ENCODE data around the gene BRINP1. TPM values are rescaled to one million over a fixed set of nuclear protein-coding genes. Genes with fewer than 3 reads are reported as not detected.

BRINP1 gene, protein sequence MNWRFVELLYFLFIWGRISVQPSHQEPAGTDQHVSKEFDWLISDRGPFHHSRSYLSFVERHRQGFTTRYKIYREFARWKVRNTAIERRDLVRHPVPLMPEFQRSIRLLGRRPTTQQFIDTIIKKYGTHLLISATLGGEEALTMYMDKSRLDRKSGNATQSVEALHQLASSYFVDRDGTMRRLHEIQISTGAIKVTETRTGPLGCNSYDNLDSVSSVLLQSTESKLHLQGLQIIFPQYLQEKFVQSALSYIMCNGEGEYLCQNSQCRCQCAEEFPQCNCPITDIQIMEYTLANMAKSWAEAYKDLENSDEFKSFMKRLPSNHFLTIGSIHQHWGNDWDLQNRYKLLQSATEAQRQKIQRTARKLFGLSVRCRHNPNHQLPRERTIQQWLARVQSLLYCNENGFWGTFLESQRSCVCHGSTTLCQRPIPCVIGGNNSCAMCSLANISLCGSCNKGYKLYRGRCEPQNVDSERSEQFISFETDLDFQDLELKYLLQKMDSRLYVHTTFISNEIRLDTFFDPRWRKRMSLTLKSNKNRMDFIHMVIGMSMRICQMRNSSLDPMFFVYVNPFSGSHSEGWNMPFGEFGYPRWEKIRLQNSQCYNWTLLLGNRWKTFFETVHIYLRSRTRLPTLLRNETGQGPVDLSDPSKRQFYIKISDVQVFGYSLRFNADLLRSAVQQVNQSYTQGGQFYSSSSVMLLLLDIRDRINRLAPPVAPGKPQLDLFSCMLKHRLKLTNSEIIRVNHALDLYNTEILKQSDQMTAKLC
- total RNA-seq: not detected

DNA sequence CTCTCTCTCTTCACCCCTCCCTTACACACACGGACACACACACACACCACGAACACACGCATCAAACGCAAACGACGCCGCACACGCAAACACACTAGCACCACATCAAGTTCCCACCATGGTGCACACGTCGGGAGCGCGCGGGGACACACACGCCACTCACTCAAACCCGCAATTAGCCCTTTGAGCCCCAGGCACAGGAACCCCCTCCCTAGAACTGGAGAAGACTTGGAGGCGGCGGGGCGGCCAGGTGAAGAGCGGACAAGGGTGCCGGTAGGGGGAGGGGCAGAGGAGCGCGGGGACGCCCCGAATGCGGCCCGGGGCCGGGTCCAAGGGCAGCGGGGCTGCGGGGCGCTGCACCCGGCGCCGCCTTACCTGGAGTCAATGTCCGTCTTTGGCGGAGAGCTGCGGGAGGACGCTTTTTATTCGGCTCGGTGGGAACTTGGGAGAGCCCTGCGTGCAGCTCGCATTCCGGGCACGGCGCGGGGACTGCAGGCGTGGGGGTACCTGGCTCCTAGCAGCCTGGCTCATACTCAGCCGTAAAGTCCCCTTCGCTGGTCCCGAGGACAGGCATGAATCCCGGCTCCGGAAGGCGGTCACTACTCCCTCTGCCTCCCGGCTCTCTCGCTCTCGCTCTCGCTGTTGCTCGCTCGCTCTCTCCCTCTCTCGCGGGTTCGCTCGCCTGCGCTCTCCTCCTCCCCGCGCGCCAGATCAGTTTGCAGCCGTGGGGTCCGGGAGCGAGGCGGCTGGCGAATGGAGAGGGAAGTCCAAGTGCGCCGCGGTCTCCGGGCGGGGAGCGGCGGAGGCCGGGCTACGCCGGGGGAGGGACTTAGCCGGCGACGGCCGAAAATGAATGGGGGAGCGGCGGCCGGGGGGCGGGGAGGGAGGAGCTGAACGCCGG lies at the start of gene BRINP1:
TSS of gene BRINP1 (minus strand) at position 755 of the 901 bp plus-strand sequence. CDS start 56,080 bp downstream, outside the sequence.
- DNase-seq (ENCODE audit: low spot score in 2 of 2): no peak

DNA sequence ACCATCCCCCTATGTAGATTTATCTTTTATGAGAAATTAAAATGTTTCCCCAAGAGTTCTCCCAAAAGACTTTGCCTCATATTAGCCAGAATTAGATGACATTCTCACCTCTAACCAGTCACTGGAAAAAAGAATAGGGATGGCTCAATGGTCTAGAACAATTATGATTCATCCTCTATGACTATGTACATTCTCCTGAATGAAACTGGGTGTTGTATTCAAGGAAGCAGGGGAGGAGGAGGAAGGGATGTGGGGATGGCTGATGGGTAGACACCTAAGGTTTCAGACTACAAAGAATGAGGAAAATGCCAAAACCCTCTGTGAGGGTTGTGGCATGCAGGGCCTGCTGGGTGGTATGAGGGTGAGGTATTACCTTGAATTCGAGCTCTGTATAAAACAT lies 49.5 kb upstream of the BRINP1 start:
- no peak for TF ChIP-seq EP300 (IDR thresholded peaks at IDR 0.05)
- 85% methylated on average over 1 of the region's 1 CpG for WGBS
- no peaks in the 10 kb centered on the region for H3K36me3 ChIP-seq
- no peak for DNase-seq (ENCODE audit: low spot score in 2 of 2)
- no peak overlapping the region for H3K27ac ChIP-seq
- H3K27me3 ChIP-seq: no peaks in the 10 kb centered on the region
- H3K4me1 ChIP-seq: no peaks in the 10 kb centered on the region
- H3K9me3 ChIP-seq: no peaks in the 10 kb centered on the region
- no peak overlapping the region for H3K4me3 ChIP-seq

More for the DNA sequence above, at the start of gene BRINP1:
- peak within 1 kb of the TSS; percentile 46 for H3K4me3 ChIP-seq
- 5% methylated on average over 64 of the region's 91 CpGs for WGBS
- H3K36me3 ChIP-seq: no peaks in the 10 kb centered on the region
- H3K4me1 ChIP-seq: peaks cover 13% of the 10 kb centered on the region
- peaks cover 47% of the 10 kb centered on the region for H3K27me3 ChIP-seq
- H3K9me3 ChIP-seq: no peaks in the 10 kb centered on the region
- H3K27ac ChIP-seq: no peak within 1 kb of the TSS
- TF ChIP-seq POLR2AphosphoS5 (IDR thresholded peaks at IDR 0.05) (no peak), POLR2A (IDR thresholded peaks at IDR 0.05) (no peak), EP300 (IDR thresholded peaks at IDR 0.05) (no peak)
- TF ChIP-seq, protein P1, sequence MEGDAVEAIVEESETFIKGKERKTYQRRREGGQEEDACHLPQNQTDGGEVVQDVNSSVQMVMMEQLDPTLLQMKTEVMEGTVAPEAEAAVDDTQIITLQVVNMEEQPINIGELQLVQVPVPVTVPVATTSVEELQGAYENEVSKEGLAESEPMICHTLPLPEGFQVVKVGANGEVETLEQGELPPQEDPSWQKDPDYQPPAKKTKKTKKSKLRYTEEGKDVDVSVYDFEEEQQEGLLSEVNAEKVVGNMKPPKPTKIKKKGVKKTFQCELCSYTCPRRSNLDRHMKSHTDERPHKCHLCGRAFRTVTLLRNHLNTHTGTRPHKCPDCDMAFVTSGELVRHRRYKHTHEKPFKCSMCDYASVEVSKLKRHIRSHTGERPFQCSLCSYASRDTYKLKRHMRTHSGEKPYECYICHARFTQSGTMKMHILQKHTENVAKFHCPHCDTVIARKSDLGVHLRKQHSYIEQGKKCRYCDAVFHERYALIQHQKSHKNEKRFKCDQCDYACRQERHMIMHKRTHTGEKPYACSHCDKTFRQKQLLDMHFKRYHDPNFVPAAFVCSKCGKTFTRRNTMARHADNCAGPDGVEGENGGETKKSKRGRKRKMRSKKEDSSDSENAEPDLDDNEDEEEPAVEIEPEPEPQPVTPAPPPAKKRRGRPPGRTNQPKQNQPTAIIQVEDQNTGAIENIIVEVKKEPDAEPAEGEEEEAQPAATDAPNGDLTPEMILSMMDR (IDR thresholded peaks at IDR 0.05): no peak

DNA sequence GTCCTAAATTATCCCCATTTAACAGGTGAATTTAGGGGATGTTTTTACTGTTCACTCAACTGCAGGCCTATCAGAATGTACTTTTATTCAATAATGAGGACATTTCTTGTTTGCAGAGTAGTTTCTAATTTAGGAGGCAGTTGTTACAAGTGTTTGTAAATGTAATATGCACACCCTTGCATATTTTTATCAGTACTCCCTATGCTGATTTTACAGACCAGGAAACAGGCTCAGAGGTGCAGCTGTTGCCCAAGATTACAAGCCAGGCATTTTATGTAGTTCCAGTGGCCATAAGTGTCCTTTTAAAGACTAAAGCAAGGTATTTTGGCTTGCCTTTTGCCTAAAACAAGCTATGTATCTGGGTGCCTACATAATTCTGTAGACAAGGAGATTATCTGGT lies 47.6 kb upstream of the BRINP1 start:
- no peak overlapping the region for H3K4me3 ChIP-seq
- no peaks in the 10 kb centered on the region for H3K36me3 ChIP-seq
- no peaks in the 10 kb centered on the region for H3K27me3 ChIP-seq
- no peak for DNase-seq (ENCODE audit: low spot score in 2 of 2)
- H3K4me1 ChIP-seq: no peaks in the 10 kb centered on the region
- H3K27ac ChIP-seq: no peak overlapping the region
- no peaks in the 10 kb centered on the region for H3K9me3 ChIP-seq
- TF ChIP-seq EP300 (IDR thresholded peaks at IDR 0.05) (no peak), POLR2AphosphoS5 (IDR thresholded peaks at IDR 0.05) (no peak), POLR2A (IDR thresholded peaks at IDR 0.05) (no peak)
- TF ChIP-seq, protein P1 (IDR thresholded peaks at IDR 0.05): no peak

DNA sequence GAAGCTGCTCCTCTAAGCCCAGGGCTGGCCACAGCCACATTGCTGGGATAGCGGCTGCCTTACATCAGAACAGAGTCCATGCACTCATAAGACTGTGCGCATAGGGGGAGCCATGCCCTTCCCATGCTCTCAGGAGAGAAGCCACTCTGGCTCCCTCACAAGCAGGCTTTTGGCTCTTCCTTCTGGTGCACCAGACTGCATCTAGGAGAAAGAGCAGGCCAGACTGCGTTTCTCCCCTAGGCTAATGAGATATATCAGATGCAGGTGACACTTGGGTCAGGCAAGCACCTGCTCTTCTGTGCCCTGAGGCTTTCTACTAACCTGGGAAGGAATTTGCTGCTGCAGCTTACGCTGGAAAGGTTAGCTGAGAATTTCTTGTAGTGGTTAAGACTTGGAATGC lies 43.2 kb upstream of the BRINP1 start:
- TF ChIP-seq, protein P1 (IDR thresholded peaks at IDR 0.05): no peak
- no peak for TF ChIP-seq POLR2A (IDR thresholded peaks at IDR 0.05)
- TF ChIP-seq POLR2AphosphoS5 (IDR thresholded peaks at IDR 0.05): no peak
- TF ChIP-seq EP300 (IDR thresholded peaks at IDR 0.05): no peak
- H3K4me3 ChIP-seq: no peak overlapping the region
- WGBS: 45% methylated on average over 4 of the region's 4 CpGs
- H3K9me3 ChIP-seq: no peaks in the 10 kb centered on the region
- no peak for DNase-seq (ENCODE audit: low spot score in 2 of 2)
- H3K27me3 ChIP-seq: no peaks in the 10 kb centered on the region
- no peaks in the 10 kb centered on the region for H3K4me1 ChIP-seq
- H3K36me3 ChIP-seq: no peaks in the 10 kb centered on the region
- H3K27ac ChIP-seq: no peak overlapping the region

DNA sequence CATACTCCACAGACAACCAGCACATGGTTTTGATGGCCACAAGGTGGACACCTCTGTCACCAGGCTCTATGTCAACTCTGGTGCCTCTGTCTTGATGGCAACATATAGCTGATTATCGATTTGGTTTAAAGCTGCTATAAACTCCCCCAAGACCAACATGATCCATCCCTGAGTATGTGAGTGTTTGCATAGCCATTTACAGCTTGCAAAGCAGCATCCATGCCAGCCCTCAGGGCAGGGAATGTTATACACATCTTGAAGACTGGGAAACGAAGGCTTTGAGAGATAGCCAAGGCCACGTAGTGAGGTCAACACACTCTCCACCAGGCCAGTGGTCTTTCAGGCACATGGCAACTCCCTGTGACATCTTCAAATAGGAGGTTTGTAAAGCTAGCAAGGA lies 40.3 kb upstream of the BRINP1 start:
- no peak overlapping the region for H3K4me3 ChIP-seq
- H3K9me3 ChIP-seq: no peaks in the 10 kb centered on the region
- no peak for DNase-seq (ENCODE audit: low spot score in 2 of 2)
- no peaks in the 10 kb centered on the region for H3K27me3 ChIP-seq
- no peak overlapping the region for H3K27ac ChIP-seq
- TF ChIP-seq POLR2A (IDR thresholded peaks at IDR 0.05) (no peak), EP300 (IDR thresholded peaks at IDR 0.05) (no peak), POLR2AphosphoS5 (IDR thresholded peaks at IDR 0.05) (no peak)
- TF ChIP-seq, protein P1 (IDR thresholded peaks at IDR 0.05): no peak
- no peaks in the 10 kb centered on the region for H3K4me1 ChIP-seq
- WGBS: 80% methylated on average over 3 of the region's 3 CpGs
- H3K36me3 ChIP-seq: no peaks in the 10 kb centered on the region

Measured in suprapubic skin (tissue), 4 donors.